Pancreas (tissue), 10 donors: ENCODE results near the gene SETD1B. TPM values are rescaled to one million over a fixed set of nuclear protein-coding genes. Genes with fewer than 3 reads are reported as not detected.

Experiments used
- ATAC-seq, 4 donors: fragments of 200-7000 bp; cut with Tn5 transposase; one replicate each; pipeline versions ENCODE4 v1.8.0 to v1.9.1; 2020; ENCODE audit warnings: mild to moderate bottlenecking in 4 of 4, moderate library complexity in 4 of 4
- DNase-seq, 6 donors: peaks; one replicate each; pipeline ENCODE4 v3.0.0-alpha.2; 2020
- FAIRE-seq: peaks from 2 replicates; lab custom pipeline; 2012; peaks lifted over from hg19 to GRCh38; lab: Jason Lieb, UNC
- H3K27ac ChIP-seq, 4 donors: fragments of 200-600 bp; sonication (generic); 1 replicate in 3 of 4; 2 replicates in 1 of 4; pipeline versions ENCODE4 v1.5.0 to v1.8.0; 2020
- H3K27me3 ChIP-seq, 4 donors: fragments of 200-600 bp; one replicate each; pipeline ENCODE4 v1.8.0; 2021
- H3K36me3 ChIP-seq, 3 donors: fragments of 200-600 bp; sonication (generic) in 1 of 3; one replicate each; pipeline versions ENCODE4 v1.5.0 to v1.8.0; 2020 to 2021
- H3K4me1 ChIP-seq, 3 donors: fragments of 200-600 bp; one replicate each; pipeline ENCODE4 v1.8.0; 2021
- H3K4me3 ChIP-seq, 4 donors: fragments of 200-600 bp; sonication (generic) in 2 of 4; one replicate each; pipeline versions ENCODE4 v1.5.0 to v1.8.0; 2020 to 2021
- H3K9me3 ChIP-seq, 4 donors: fragments of 200-600 bp; one replicate each; pipeline ENCODE4 v1.8.0; 2021
- WGBS, 2 donors: extraction: QIAGEN DNeasy Blood & Tissue Kit; methylation state at CpG; one replicate each; pipeline ENCODE4 v1.1.7; 2013; 5-methylcytosine and 5-hydroxymethylcytosine counted together
- intact Hi-C, 3 donors: fragments of 100-400 bp; cut with DNase I; formaldehyde crosslinking; loops; one replicate each; pipeline versions ENCODE4 v1.11.1 to v1.14.2; 2022
- polyA plus RNA-seq, 2 donors: library from polyadenylated mRNA; stranded (reverse); fragments of 200-250 nt; gene quantifications; one replicate each; pipeline ENCODE4 v1.2.3, GENCODE V29; 2013
- total RNA-seq, 6 donors: library from RNA; stranded (reverse); fragmentation: NEBNext Ultra II Directional in 4 of 6; extraction: Animal tissue kit (Norgen Biotek cat#: 25700) in 4 of 6; gene quantifications; one replicate each; pipeline versions ENCODE4 v1.2.1 to v1.2.4, GENCODE V29; 2021 to 2023
- TF ChIP-seq, protein P1 (sequence below), 4 donors: fragments of 200-600 bp; sonication (generic) in 3 of 4; IDR thresholded peaks; one replicate each; pipeline versions ENCODE4 v1.5.0 to v1.8.0; 2021; ENCODE audit warnings: antibody characterized with exemption in 4 of 4
- donor health status: healthy with polysubstance abuse.
- donor health status: DM: no; HTN: no; CAD: no; lungs with moderate emphysema.
- donor health status: DM: no; HTN: no; CAD: no.
- donor health status: control.
- donor health status: control.
- donor health status: Bipolar disorder and iron deficiency.
- donor health status: DM: yes; HTN: yes; CAD: no.
- donor health status: DM: no; HTN: no; CAD: no.
- donor health status: DM: no; HTN: no; CAD: no.
- donor health status: DM: yes; HTN: yes; CAD: no.

Gene SETD1B
- total and polyA plus RNA-seq, 8 donors, result 9.2 to 18.5 (median 12.2) TPM

DNA sequence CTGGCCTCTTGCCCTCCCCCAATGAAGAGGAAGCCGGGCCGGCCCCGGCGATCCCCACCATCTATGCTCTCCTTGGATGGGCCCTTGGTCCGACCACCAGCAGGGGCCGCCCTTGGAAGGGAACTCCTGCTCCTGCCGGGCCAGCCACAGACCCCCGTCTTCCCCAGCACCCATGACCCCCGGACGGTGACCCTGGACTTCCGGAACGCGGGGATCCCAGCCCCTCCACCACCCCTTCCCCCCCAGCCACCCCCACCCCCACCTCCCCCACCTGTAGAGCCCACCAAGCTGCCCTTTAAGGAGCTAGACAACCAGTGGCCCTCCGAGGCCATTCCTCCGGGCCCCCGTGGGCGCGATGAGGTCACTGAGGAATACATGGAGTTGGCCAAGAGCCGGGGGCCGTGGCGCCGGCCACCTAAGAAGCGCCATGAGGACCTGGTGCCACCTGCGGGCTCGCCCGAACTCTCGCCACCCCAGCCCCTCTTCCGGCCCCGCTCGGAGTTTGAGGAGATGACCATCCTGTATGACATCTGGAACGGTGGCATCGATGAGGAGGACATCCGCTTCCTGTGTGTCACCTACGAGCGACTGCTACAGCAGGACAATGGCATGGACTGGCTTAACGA lies 19.4 kb downstream of the SETD1B start:
- Histone ChIP-seq H3K9me3 (no peaks in the 10 kb centered on the region), H3K27me3 (no peaks in the 10 kb centered on the region), H3K4me3 (no peak overlapping the region), H3K27ac (no peak overlapping the region), H3K36me3 (peaks cover 0 to 71% (median 44%) of the 10 kb centered on the region in 3 donors), H3K4me1 (no peaks in the 10 kb centered on the region)
- WGBS, 2 donors, result 87 to 88% methylated on average over 25 to 36 of the region's 36 CpGs
- no peak for FAIRE-seq
- TF ChIP-seq, protein P1, sequence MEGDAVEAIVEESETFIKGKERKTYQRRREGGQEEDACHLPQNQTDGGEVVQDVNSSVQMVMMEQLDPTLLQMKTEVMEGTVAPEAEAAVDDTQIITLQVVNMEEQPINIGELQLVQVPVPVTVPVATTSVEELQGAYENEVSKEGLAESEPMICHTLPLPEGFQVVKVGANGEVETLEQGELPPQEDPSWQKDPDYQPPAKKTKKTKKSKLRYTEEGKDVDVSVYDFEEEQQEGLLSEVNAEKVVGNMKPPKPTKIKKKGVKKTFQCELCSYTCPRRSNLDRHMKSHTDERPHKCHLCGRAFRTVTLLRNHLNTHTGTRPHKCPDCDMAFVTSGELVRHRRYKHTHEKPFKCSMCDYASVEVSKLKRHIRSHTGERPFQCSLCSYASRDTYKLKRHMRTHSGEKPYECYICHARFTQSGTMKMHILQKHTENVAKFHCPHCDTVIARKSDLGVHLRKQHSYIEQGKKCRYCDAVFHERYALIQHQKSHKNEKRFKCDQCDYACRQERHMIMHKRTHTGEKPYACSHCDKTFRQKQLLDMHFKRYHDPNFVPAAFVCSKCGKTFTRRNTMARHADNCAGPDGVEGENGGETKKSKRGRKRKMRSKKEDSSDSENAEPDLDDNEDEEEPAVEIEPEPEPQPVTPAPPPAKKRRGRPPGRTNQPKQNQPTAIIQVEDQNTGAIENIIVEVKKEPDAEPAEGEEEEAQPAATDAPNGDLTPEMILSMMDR (IDR thresholded peaks at IDR 0.05), result no peak
- peak in 4 of 6 donors; percentile 15 to 76 (median 54) for DNase-seq
- ATAC-seq, result peak in 1 of 4 donors; percentile 19
- intact Hi-C loops, result no loop called here

- Histone ChIP-seq H3K9me3 (no peaks in the 10 kb centered on the region), H3K4me3 (no peak overlapping the region), H3K36me3 (peaks cover 0 to 71% (median 47%) of the 10 kb centered on the region in 3 donors), H3K27ac (no peak overlapping the region), H3K27me3 (no peaks in the 10 kb centered on the region), H3K4me1 (no peaks in the 10 kb centered on the region)
- WGBS, 2 donors, result 76 to 79% methylated on average over 12 of the region's 12 CpGs
- ATAC-seq, result no peak
- no peak for FAIRE-seq
- DNase-seq, result no peak
- intact Hi-C loops, result no loop called here
- TF ChIP-seq, protein P1 (IDR thresholded peaks at IDR 0.05), result no peak
Measured at GRCh38 chr12:121823727-121824115, 19.9 kb downstream of the SETD1B start.

DNA sequence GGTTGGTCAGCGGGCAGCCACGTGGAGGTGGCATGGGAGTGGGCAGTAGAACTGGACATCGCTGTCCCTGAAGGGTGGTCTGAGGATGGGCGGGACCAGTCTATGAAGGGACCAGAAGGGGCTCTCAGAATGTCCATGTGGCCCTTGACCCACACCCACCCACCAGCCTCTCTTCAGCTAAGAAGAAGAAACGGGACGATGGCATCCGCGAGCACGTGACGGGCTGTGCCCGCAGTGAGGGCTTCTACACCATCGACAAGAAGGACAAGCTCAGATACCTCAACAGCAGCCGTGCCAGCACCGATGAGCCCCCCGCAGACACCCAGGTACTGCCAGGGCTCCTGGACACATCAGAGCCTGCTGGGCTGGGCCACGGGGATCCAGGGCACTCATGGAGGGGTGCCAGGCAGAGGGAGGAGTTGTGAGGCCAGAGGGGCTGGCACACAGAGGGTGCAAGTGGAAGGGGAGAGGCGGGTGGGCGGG lies 21.3 kb downstream of the SETD1B start:
- 90 to 91% methylated on average over 18 of the region's 18 CpGs for WGBS, 2 donors

GRCh38 chr12:121826318-121827150 lies 22.7 kb downstream of the SETD1B start:
- WGBS, 2 donors, result 83 to 93% methylated on average over 17 to 18 of the region's 18 CpGs
- ATAC-seq (no peak), DNase-seq (no peak), FAIRE-seq (no peak)
- Histone ChIP-seq H3K36me3 (peaks cover 5 to 65% (median 36%) of the 10 kb centered on the region in 3 donors), H3K27me3 (no peaks in the 10 kb centered on the region), H3K4me3 (no peak overlapping the region), H3K27ac (no peak overlapping the region), H3K4me1 (no peaks in the 10 kb centered on the region), H3K9me3 (no peaks in the 10 kb centered on the region)
- TF ChIP-seq, protein P1 (IDR thresholded peaks at IDR 0.05), result no peak
- intact Hi-C loops, result no loop called here

More for the DNA sequence above, 21.3 kb downstream of the SETD1B start:
- H3K4me3 ChIP-seq, result no peak overlapping the region
- no peaks in the 10 kb centered on the region for H3K27me3 ChIP-seq
- TF ChIP-seq, protein P1 (IDR thresholded peaks at IDR 0.05), result no peak
- H3K4me1 ChIP-seq, result no peaks in the 10 kb centered on the region
- no peaks in the 10 kb centered on the region for H3K9me3 ChIP-seq
- FAIRE-seq (no peak), ATAC-seq (peak in 2 of 4 donors; percentile 8 to 10), DNase-seq (peak in 2 of 6 donors; percentile 20 to 61)
- H3K27ac ChIP-seq, result no peak overlapping the region
- H3K36me3 ChIP-seq, result peaks cover 0 to 69% (median 36%) of the 10 kb centered on the region in 3 donors
- intact Hi-C loops, result no loop called here
